A549 (cell line): ENCODE measurements around the gene TBC1D14. TPM values are rescaled to one million over a fixed set of nuclear protein-coding genes. Genes with fewer than 3 reads are reported as not detected.

Experiments used
- ATAC-seq, 2 experiments: fragments of 200-7000 bp in 1 of 2; fragments of >200 bp in 1 of 2; cut with Nextera tagmentation in 1 of 2; cut with Tn5 transposase in 1 of 2; 3 replicates each; pipeline versions ENCODE4 v1.8.0 to v1.9.1; 2018 to 2020; ENCODE audit warnings: mild to moderate bottlenecking in 1 of 2, moderate library complexity in 1 of 2
- CTCF ChIA-PET: fragments of 300-600 bp; sonication (Branson Sonifier 250); formaldehyde crosslinking; extraction: SDS; loops from one replicate; lab custom pipeline; 2021; ENCODE audit warnings: antibody characterized with exemption, inconsistent platforms; lab: Yijun Ruan, JAX
- POLR2A ChIA-PET: fragments of 350-600 bp; formaldehyde crosslinking; extraction: SDS; loops from one replicate; lab custom pipeline; 2021; ENCODE audit warnings: antibody characterized with exemption, inconsistent platforms; lab: Yijun Ruan, JAX
- DNase-seq, 2 experiments: peaks; one replicate each; pipeline versions ENCODE4 v3.0.0 to v3.0.0-alpha.2; 2011 to 2016; ENCODE audit warnings: low read depth in 1 of 2, low spot score in 1 of 2
- FAIRE-seq: peaks from 2 replicates; lab custom pipeline; 2011; peaks lifted over from hg19 to GRCh38; lab: Jason Lieb, UNC
- H3K27ac ChIP-seq, 2 experiments: fragments of >200 bp; sonication (Bioruptor Twin); formaldehyde crosslinking; 3 replicates each; pipeline ENCODE4 v1.5.1; 2016 to 2017
- H3K4me1 ChIP-seq: fragments of >200 bp; sonication (Bioruptor Twin); formaldehyde crosslinking; 3 replicates; pipeline ENCODE4 v1.6.1; 2016
- H3K4me2 ChIP-seq: fragments of >200 bp; sonication (Bioruptor Twin); formaldehyde crosslinking; 3 replicates; pipeline ENCODE4 v1.6.1; 2016
- H3K4me3 ChIP-seq: fragments of >200 bp; sonication (Bioruptor Twin); formaldehyde crosslinking; 3 replicates; pipeline ENCODE4 v1.5.1; 2016
- H3K9me3 ChIP-seq: fragments of >200 bp; sonication (Bioruptor Twin); formaldehyde crosslinking; 3 replicates; pipeline ENCODE4 v1.6.1; 2016
- BHLHE40 ChIP-seq: IDR thresholded peaks from 2 replicates; pipeline ENCODE4 v1.6.1; 2012; ENCODE audit warnings: low read depth, low read length, inconsistent platforms
- CHD4 ChIP-seq: fragments of 200-600 bp; sonication (generic); IDR thresholded peaks from 2 replicates; pipeline ENCODE4 v1.6.1; 2016; ENCODE audit warnings: antibody characterized with exemption, mild to moderate bottlenecking, borderline replicate concordance
- E2F6 ChIP-seq: IDR thresholded peaks from 2 replicates; pipeline ENCODE4 v1.6.1; 2012; ENCODE audit warnings: low read depth, borderline replicate concordance
- EHMT2 ChIP-seq: fragments of 200-600 bp; sonication (generic); IDR thresholded peaks from 2 replicates; pipeline ENCODE4 v1.6.1; 2016; ENCODE audit warnings: antibody characterized with exemption, low read depth, mild to moderate bottlenecking, moderate library complexity
- EP300 ChIP-seq, 2 experiments: fragments of >200 bp; sonication (Bioruptor Twin); formaldehyde crosslinking; IDR thresholded peaks; 2 replicates in 1 of 2; 3 replicates in 1 of 2; pipeline ENCODE4 v1.6.1; 2016 to 2017
- FOSL2 ChIP-seq, 2 experiments: fragments of 450-650 bp in 1 of 2; fragments of >200 bp in 1 of 2; sonication (Bioruptor Twin) in 1 of 2; formaldehyde crosslinking; IDR thresholded peaks; 2 replicates each; pipeline versions ENCODE4 v1.5.0 to v1.6.1; 2016 to 2020; ENCODE audit warnings: mild to moderate bottlenecking in 1 of 2, moderate library complexity in 1 of 2
- FOXS1 ChIP-seq: fragments of 250-450 bp; sonication (Bioruptor Pico); IDR thresholded peaks from 2 replicates; pipeline ENCODE4 v1.5.0; 2020; ENCODE audit warnings: mild to moderate bottlenecking, moderate library complexity
- HEYL ChIP-seq: fragments of 250-450 bp; sonication (Bioruptor Pico); IDR thresholded peaks from 2 replicates; pipeline ENCODE4 v1.8.0; 2021; ENCODE audit warnings: mild to moderate bottlenecking, moderate library complexity
- HMGXB4 ChIP-seq: fragments of 250-450 bp; sonication (Bioruptor Pico); IDR thresholded peaks from 2 replicates; pipeline ENCODE4 v1.5.0; 2021; ENCODE audit warnings: mild to moderate bottlenecking, moderate library complexity, borderline replicate concordance
- JUN ChIP-seq, 2 experiments: fragments of >200 bp; sonication (Bioruptor Twin); formaldehyde crosslinking; IDR thresholded peaks; 2 replicates in 1 of 2; 3 replicates in 1 of 2; pipeline ENCODE4 v1.6.1; 2016 to 2017
- NFE2L2 ChIP-seq: fragments of 150-350 bp; conservative IDR thresholded peaks from 2 replicates; pipeline ENCODE4 v1.6.1; 2014; ENCODE audit warnings: low read length
- PBX3 ChIP-seq: IDR thresholded peaks from 2 replicates; pipeline ENCODE4 v1.6.1; 2012
- POLR2A ChIP-seq: IDR thresholded peaks from 2 replicates; pipeline ENCODE4 v1.6.1; 2012; ENCODE audit warnings: mild to moderate bottlenecking, low read length
- RAD21 ChIP-seq, 2 experiments: fragments of >200 bp in 1 of 2; sonication (Bioruptor Twin) in 1 of 2; formaldehyde crosslinking in 1 of 2; IDR thresholded peaks in 1 of 2; conservative IDR thresholded peaks in 1 of 2; 2 replicates in 1 of 2; 3 replicates in 1 of 2; pipeline ENCODE4 v1.6.1; 2012 to 2018; ENCODE audit warnings: inconsistent platforms in 1 of 2
- RCOR1 ChIP-seq: fragments of 150-350 bp; IDR thresholded peaks from 2 replicates; pipeline ENCODE4 v1.6.1; 2014; ENCODE audit warnings: antibody characterized with exemption, low read length, low read depth
- REST ChIP-seq: fragments of 200-600 bp; sonication (generic); IDR thresholded peaks from 2 replicates; pipeline ENCODE4 v1.6.1; 2016; ENCODE audit warnings: antibody characterized with exemption, mild to moderate bottlenecking, moderate library complexity
- RFX5 ChIP-seq: fragments of 450-650 bp; IDR thresholded peaks from 2 replicates; pipeline ENCODE4 v1.7.1; 2014; ENCODE audit warnings: antibody characterized with exemption, mild to moderate bottlenecking, moderate library complexity
- TP53 ChIP-seq: fragments of 250-450 bp; sonication (Bioruptor Pico); IDR thresholded peaks from 2 replicates; pipeline ENCODE4 v1.5.0; 2021; ENCODE audit warnings: mild to moderate bottlenecking, moderate library complexity
- ZFP36 ChIP-seq: fragments of 450-650 bp; IDR thresholded peaks from 2 replicates; pipeline ENCODE4 v1.6.1; 2014; ENCODE audit warnings: borderline replicate concordance; ENCODE audit not compliant: partially characterized antibody
- ZNF302 ChIP-seq: fragments of 250-450 bp; sonication (Bioruptor Pico); IDR thresholded peaks from 2 replicates; pipeline ENCODE4 v1.9.0; 2021; ENCODE audit warnings: inconsistent platforms, mild to moderate bottlenecking, moderate library complexity
- WGBS: methylation state at CpG from one replicate; pipeline ENCODE4 v1.1.6; 2017; ENCODE audit errors: missing lambda C conversion rate; 5-methylcytosine and 5-hydroxymethylcytosine counted together
- polyA plus RNA-seq, 4 experiments: library from polyadenylated mRNA; depleted of rRNA in 3 of 4; stranded (reverse); fragments of >200 nt; fragmentation: RNase III in 1 of 4; extraction: RNeasy Plus Mini Kit Qiagen cat#74134 plus additional on column Dnase treatment in 1 of 4; gene quantifications; 2 replicates in 3 of 4; 3 replicates in 1 of 4; pipeline ENCODE4 v1.2.3, GENCODE V29; 2011 to 2017

The TBC1D14 gene
- polyA plus RNA-seq, 2 of the 4 experiments (the other 2 are of a cell fraction): 30.2 to 39.0 TPM

- WGBS: 98% methylated on average over 10 of the region's 14 CpGs
- CTCF ChIA-PET: interaction anchor here (1.4 kb wide), 1 partner anchor 9 kb away, joined by 3 read pairs; the partner anchor contains the start of gene TADA2B
Observed at GRCh38 chr4:7051905-7052304, 142.3 kb downstream of the TBC1D14 start.

More at GRCh38 chr4:7051905-7052304, 142.3 kb downstream of the TBC1D14 start:
- POLR2A ChIA-PET: interaction anchor here (0.6 kb wide), 1 partner anchor 17 kb away, joined by 5 read pairs; no protein-coding TSS in a partner anchor
- Histone ChIP-seq H3K4me2 (no peak overlapping the region), H3K9me3 (no peaks in the 10 kb centered on the region), H3K4me1 (no peaks in the 10 kb centered on the region), H3K27ac (no peak overlapping the region), H3K4me3 (no peak overlapping the region)
- FAIRE-seq: no peak
- no peak for TF ChIP-seq EP300 (IDR thresholded peaks at IDR 0.05)
- no peak for TF ChIP-seq TP53 (CRISPR knock-in tag)
- TF ChIP-seq FOXS1 (CRISPR knock-in tag): no peak
- no peak for TF ChIP-seq REST
- no peak for TF ChIP-seq HEYL (CRISPR knock-in tag)
- TF ChIP-seq RFX5: no peak
- TF ChIP-seq EHMT2: no peak
- no peak for TF ChIP-seq ZFP36
- TF ChIP-seq PBX3: no peak
- TF ChIP-seq FOSL2 (IDR thresholded peaks at IDR 0.05): no peak
- TF ChIP-seq FOSL2 (CRISPR knock-in tag; IDR thresholded peaks at IDR 0.05): no peak
- no peak for TF ChIP-seq RAD21 (conservative IDR thresholded peaks at IDR 0.05 in 1 of 2, IDR thresholded peaks at IDR 0.05 in 1 of 2)
- no peak for TF ChIP-seq JUN (IDR thresholded peaks at IDR 0.05)
- TF ChIP-seq POLR2A: no peak
- TF ChIP-seq ZNF302 (CRISPR knock-in tag): no peak
- no peak for TF ChIP-seq BHLHE40
- no peak for TF ChIP-seq HMGXB4 (CRISPR knock-in tag)
- TF ChIP-seq NFE2L2: no peak
- TF ChIP-seq CHD4: no peak
- TF ChIP-seq RCOR1: no peak
- TF ChIP-seq E2F6: no peak
- no peak for ATAC-seq
- DNase-seq: no peak
